HL-60 (cell line): ENCODE data around the gene BTG4.

Experiments used
- POLR2AphosphoS5 ChIP-seq: IDR thresholded peaks from 2 replicates; pipeline ENCODE4 v1.6.1; 2012; ENCODE audit warnings: low read depth
- TF ChIP-seq, protein P1 (sequence below): IDR thresholded peaks from one replicate; pipeline ENCODE4 v1.5.1; 2011; ENCODE audit warnings: low read length, control low read depth, inconsistent platforms; ENCODE audit not compliant: insufficient read depth
- TF ChIP-seq, protein P2 (sequence below): IDR thresholded peaks from 2 replicates; pipeline ENCODE4 v1.6.1; 2012; ENCODE audit warnings: low read depth; ENCODE audit not compliant: insufficient replicate concordance

DNA sequence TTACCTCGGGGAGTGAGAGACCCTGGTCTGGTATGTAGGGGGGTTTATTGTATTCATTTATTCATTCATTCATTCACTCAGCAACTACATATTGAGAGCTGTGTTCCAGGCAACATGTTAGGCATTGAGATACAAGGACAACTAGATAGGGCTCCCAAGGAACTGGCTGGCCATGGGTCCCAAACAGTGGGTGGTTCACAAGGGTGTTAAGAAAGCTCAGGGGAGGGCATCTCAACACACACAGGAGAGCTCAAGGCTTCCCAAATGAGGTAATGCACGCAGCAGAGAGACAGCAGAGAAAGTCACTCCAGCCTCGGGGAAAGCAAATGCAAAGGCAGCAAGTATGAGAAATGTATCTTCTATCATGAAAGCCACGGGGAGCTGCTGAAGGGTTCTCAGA, 51.8 kb downstream of the BTG4 start:
- TF ChIP-seq, protein P1, sequence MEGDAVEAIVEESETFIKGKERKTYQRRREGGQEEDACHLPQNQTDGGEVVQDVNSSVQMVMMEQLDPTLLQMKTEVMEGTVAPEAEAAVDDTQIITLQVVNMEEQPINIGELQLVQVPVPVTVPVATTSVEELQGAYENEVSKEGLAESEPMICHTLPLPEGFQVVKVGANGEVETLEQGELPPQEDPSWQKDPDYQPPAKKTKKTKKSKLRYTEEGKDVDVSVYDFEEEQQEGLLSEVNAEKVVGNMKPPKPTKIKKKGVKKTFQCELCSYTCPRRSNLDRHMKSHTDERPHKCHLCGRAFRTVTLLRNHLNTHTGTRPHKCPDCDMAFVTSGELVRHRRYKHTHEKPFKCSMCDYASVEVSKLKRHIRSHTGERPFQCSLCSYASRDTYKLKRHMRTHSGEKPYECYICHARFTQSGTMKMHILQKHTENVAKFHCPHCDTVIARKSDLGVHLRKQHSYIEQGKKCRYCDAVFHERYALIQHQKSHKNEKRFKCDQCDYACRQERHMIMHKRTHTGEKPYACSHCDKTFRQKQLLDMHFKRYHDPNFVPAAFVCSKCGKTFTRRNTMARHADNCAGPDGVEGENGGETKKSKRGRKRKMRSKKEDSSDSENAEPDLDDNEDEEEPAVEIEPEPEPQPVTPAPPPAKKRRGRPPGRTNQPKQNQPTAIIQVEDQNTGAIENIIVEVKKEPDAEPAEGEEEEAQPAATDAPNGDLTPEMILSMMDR, result no peak
- TF ChIP-seq, protein P2, sequence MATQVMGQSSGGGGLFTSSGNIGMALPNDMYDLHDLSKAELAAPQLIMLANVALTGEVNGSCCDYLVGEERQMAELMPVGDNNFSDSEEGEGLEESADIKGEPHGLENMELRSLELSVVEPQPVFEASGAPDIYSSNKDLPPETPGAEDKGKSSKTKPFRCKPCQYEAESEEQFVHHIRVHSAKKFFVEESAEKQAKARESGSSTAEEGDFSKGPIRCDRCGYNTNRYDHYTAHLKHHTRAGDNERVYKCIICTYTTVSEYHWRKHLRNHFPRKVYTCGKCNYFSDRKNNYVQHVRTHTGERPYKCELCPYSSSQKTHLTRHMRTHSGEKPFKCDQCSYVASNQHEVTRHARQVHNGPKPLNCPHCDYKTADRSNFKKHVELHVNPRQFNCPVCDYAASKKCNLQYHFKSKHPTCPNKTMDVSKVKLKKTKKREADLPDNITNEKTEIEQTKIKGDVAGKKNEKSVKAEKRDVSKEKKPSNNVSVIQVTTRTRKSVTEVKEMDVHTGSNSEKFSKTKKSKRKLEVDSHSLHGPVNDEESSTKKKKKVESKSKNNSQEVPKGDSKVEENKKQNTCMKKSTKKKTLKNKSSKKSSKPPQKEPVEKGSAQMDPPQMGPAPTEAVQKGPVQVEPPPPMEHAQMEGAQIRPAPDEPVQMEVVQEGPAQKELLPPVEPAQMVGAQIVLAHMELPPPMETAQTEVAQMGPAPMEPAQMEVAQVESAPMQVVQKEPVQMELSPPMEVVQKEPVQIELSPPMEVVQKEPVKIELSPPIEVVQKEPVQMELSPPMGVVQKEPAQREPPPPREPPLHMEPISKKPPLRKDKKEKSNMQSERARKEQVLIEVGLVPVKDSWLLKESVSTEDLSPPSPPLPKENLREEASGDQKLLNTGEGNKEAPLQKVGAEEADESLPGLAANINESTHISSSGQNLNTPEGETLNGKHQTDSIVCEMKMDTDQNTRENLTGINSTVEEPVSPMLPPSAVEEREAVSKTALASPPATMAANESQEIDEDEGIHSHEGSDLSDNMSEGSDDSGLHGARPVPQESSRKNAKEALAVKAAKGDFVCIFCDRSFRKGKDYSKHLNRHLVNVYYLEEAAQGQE, result no peak
- no peak for TF ChIP-seq POLR2AphosphoS5
